HUES48 (cell line): Measurements from ENCODE around the gene RPS6KC1.

Experiments used
- H3K27ac ChIP-seq: one replicate; pipeline ENCODE4 v1.7.0; 2013; ENCODE audit warnings: low read depth, low read length, inconsistent platforms
- H3K27me3 ChIP-seq: 2 replicates; pipeline ENCODE4 v1.6.1; 2013; ENCODE audit warnings: mild to moderate bottlenecking, low read length; ENCODE audit not compliant: control insufficient read depth, insufficient read depth
- H3K36me3 ChIP-seq: 2 replicates; pipeline ENCODE4 v1.6.1; 2013; ENCODE audit warnings: low read length; ENCODE audit not compliant: control insufficient read depth, insufficient read depth
- H3K4me1 ChIP-seq: 2 replicates; pipeline ENCODE4 v1.6.1; 2013; ENCODE audit warnings: mild to moderate bottlenecking, low read length; ENCODE audit not compliant: control insufficient read depth, insufficient read depth
- H3K4me3 ChIP-seq: 2 replicates; pipeline ENCODE4 v1.5.1; 2013; ENCODE audit warnings: mild to moderate bottlenecking, low read depth, low read length
- H3K9ac ChIP-seq: 2 replicates; pipeline ENCODE4 v1.6.1; 2013; ENCODE audit warnings: mild to moderate bottlenecking, low read depth, low read length, moderate library complexity
- H3K9me3 ChIP-seq: 2 replicates; pipeline ENCODE4 v1.6.1; 2013; ENCODE audit warnings: low read length; ENCODE audit not compliant: control insufficient read depth, insufficient read depth

RPS6KC1 gene

DNA sequence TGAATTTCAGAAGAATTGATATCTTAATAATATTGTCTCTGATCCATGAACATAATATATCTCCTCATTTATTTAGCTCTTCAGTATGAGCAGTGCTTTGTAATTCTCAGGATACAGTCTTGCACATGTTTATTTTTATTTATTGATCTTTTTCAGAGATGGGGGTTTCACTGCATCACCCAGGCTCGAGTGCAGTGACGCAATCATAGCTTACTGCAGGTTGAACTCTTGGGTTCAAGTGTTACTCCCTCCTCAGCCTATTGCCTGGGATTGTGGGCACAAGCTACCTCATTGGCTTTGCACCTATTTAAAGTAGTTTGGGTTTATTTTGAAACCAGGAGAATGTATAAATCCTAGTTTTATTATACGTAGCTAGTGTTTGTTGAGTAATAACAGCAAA is 4.7 kb downstream of the RPS6KC1 start:
- H3K27ac ChIP-seq, result no peak overlapping the region
- no peak overlapping the region for H3K4me3 ChIP-seq
- H3K4me1 ChIP-seq, result peaks cover 12% of the 10 kb centered on the region
- H3K9me3 ChIP-seq, result no peaks in the 10 kb centered on the region
- H3K36me3 ChIP-seq, result no peaks in the 10 kb centered on the region
- no peaks in the 10 kb centered on the region for H3K27me3 ChIP-seq
- H3K9ac ChIP-seq, result no peak overlapping the region

DNA sequence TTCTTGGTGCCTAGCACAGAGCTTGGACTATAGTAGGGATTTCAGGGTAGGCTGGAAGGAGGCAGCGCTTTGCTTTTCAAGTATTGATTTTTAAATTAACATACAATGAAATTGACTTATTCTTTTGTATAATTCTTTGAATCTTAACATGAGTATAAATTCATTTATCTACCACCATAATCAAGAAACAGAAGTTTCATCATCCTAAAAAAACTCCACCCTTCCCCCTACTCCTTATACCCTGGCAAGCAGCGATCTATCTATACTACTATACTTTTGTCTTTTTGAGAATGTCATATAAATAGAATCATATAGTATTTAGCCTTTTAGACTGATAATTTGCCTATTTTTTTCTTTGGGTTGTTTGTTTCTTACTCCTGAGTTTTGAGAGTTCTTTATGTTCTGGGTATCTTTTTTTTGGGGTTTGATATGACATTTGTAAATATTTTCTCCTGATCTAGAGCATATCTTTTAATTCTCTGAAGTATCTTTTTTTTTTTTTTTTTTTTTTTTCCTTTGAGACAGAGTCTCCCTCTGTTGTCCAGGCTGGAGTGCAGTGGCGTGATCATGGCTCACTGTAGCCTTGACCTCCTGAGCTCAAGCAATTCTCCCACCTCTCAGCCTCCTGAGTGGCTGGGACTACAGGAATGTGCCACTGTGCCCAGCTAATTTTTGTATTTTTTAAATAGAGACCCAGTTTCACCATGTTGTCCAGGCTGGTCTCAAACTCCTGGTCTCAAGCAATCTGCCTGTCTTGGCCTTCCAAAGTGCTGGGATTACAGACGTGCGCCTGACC is 6.4 kb downstream of the RPS6KC1 start:
- Histone ChIP-seq H3K4me1 (peaks cover 7% of the 10 kb centered on the region), H3K4me3 (no peak overlapping the region), H3K36me3 (no peaks in the 10 kb centered on the region), H3K27ac (no peak overlapping the region), H3K27me3 (no peaks in the 10 kb centered on the region), H3K9me3 (no peaks in the 10 kb centered on the region), H3K9ac (no peak overlapping the region)

DNA sequence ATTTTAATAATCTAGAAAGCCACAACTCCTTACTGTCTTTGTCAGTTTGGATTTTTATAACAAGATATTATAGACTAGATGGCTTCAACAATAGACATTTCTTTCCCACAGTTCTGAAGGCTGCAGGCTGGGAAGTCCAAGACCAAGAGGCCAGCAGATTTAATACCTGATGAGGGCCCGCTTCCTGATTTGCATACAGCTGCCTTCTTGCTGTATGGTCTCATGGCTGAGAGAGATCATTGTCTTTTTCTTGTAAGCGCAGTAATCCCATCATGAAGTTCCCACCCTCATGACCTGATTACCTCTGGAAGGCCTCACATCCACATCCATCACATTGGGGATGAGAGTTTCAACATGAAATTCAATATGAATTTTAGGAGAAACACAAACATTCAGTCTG is 9.8 kb downstream of the RPS6KC1 start:
- H3K9ac ChIP-seq, result no peak overlapping the region
- H3K27ac ChIP-seq, result no peak overlapping the region
- H3K4me1 ChIP-seq, result peaks cover 15% of the 10 kb centered on the region

DNA sequence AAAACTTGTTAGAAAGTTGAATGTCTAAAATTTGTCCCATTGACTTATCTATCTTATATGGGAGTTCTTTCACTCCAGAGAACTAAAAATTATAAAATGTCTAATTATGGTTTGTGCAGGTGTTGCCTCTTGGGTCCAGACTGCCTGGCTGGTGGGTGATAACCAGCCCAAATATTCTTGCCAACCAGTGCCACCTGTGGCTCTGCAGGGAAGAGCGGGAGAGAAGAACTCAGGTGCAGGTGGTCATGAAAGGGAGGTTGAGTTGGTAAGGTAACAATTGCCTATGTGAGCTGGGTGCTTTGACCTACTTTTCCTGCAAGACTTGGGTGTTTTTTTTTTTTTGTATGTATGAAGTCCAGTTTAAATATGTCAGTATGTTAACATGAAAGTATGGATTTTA is 10.2 kb downstream of the RPS6KC1 start:
- no peaks in the 10 kb centered on the region for H3K9me3 ChIP-seq
- H3K27me3 ChIP-seq, result no peaks in the 10 kb centered on the region
- H3K36me3 ChIP-seq, result no peaks in the 10 kb centered on the region
- H3K9ac ChIP-seq, result no peak overlapping the region
- peaks cover 16% of the 10 kb centered on the region for H3K4me1 ChIP-seq
- no peak overlapping the region for H3K27ac ChIP-seq
- H3K4me3 ChIP-seq, result no peak overlapping the region

More for the DNA sequence above, 9.8 kb downstream of the RPS6KC1 start:
- Histone ChIP-seq H3K4me3 (no peak overlapping the region), H3K36me3 (no peaks in the 10 kb centered on the region), H3K9me3 (no peaks in the 10 kb centered on the region), H3K27me3 (no peaks in the 10 kb centered on the region)

DNA sequence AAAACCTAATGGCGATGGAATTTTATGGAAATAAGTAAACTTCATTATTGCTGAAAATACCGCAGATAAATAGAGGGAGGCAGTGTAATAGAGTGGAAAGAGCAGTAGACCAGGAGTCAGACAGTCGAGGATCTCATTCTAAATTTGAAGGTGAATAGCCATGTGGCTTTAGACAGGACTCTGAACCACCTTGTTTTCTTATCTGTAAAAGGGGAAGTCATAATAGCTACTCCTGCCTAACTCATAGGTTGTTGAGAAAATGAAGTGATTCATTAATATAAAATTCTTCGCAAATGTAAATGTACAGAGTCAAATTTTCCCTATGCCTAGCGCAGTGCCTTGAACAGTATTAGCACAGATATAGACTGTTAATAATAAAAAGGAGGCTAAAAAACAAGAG is 14.8 kb downstream of the RPS6KC1 start:
- Histone ChIP-seq H3K36me3 (no peaks in the 10 kb centered on the region), H3K27me3 (no peaks in the 10 kb centered on the region), H3K4me1 (peaks cover 19% of the 10 kb centered on the region), H3K27ac (peak overlapping the region; percentile 45), H3K9me3 (no peaks in the 10 kb centered on the region), H3K9ac (no peak overlapping the region), H3K4me3 (no peak overlapping the region)

DNA sequence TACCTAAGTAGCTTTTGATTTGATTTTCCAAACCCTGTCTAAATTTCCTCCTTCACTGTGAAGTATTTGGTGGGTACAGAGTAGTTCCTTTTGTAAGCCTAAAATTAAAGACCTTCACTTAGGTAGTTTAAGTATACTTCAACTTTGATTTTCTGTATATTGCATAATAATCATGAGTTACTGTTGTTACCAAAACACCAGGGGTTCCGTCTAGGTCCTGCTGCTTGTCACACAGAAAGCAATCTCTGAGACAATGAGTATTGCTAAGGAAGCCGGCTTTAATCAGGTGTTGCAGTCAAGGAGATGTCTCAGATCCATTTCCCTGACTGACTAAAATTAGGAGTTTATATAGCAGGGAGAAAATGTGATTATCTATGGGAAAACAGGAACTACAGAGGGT is 15.3 kb downstream of the RPS6KC1 start:
- H3K4me1 ChIP-seq, result peaks cover 19% of the 10 kb centered on the region
- no peak overlapping the region for H3K4me3 ChIP-seq
- no peaks in the 10 kb centered on the region for H3K9me3 ChIP-seq
- no peaks in the 10 kb centered on the region for H3K27me3 ChIP-seq
- no peaks in the 10 kb centered on the region for H3K36me3 ChIP-seq
- peak overlapping the region; percentile 45 for H3K27ac ChIP-seq
- no peak overlapping the region for H3K9ac ChIP-seq

DNA sequence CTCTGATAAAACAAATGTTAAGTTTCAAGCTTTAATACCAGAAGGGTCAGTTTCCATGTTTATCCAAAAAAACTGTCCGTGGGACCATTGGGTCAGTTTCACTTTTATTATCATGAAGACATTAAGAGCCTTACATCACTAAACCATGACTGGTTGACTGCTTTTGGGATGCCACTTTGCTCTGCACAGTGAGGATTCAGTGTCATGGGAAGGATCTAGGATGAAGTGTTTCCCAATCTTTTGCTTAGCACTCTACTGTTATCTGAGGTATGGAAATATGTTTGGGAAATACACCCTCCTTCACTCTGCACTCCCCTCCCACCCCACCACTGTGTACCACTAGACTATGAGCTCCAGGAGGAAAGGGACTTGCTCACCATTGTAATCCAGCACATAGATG is 16.3 kb downstream of the RPS6KC1 start:
- Histone ChIP-seq H3K36me3 (no peaks in the 10 kb centered on the region), H3K9me3 (no peaks in the 10 kb centered on the region), H3K4me3 (no peak overlapping the region), H3K27ac (peak overlapping the region; percentile 45), H3K9ac (no peak overlapping the region), H3K4me1 (peaks cover 19% of the 10 kb centered on the region), H3K27me3 (no peaks in the 10 kb centered on the region)

DNA sequence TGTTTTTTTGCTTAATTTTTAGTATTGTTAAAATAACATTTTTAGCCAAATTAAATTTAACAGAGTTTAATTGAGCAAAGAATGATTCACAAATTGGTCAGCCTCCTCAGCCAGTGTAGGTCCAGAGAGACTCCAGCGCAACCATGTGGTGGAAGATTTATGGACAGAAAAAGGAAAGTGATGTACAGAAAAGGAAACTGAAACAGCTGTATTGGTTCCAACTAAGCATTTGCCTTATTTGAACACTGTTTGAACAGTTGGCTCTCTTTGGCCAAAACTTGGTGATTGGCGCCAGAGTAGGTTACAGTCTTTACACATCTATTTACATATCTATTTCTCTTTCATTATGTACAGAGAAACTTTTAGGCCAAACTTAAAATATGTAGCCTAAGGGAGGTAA is 19.4 kb downstream of the RPS6KC1 start:
- Histone ChIP-seq H3K4me3 (no peak overlapping the region), H3K9ac (no peak overlapping the region), H3K27me3 (no peaks in the 10 kb centered on the region), H3K27ac (no peak overlapping the region), H3K9me3 (no peaks in the 10 kb centered on the region), H3K36me3 (no peaks in the 10 kb centered on the region), H3K4me1 (peaks cover 14% of the 10 kb centered on the region)

DNA sequence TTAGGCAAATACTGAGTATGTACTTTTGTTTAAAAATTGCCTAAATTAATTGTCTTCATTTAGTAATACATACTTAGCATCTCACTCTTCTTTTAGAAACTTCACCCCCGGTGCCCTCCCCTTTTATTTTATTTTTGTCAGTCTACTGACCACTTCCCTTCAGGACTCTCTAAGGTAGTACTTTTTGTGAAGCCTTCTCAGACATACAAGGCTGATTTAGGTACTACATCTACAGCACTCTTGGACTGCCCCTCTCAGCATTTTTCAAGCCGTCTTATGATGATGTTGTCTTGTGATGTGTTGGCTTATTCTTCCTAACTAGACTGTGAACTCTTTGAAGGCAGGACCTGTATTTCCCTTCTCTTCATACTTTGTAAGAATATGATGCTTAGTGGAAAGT is 24.7 kb downstream of the RPS6KC1 start:
- no peaks in the 10 kb centered on the region for H3K27me3 ChIP-seq
- no peak overlapping the region for H3K27ac ChIP-seq
- H3K36me3 ChIP-seq, result 0 out of 2 replicates have a peak, but pooled peaks cover 1% of the 10 kb centered on the region
- no peak overlapping the region for H3K4me3 ChIP-seq
- H3K9me3 ChIP-seq, result no peaks in the 10 kb centered on the region
- H3K4me1 ChIP-seq, result no peaks in the 10 kb centered on the region
- H3K9ac ChIP-seq, result no peak overlapping the region

DNA sequence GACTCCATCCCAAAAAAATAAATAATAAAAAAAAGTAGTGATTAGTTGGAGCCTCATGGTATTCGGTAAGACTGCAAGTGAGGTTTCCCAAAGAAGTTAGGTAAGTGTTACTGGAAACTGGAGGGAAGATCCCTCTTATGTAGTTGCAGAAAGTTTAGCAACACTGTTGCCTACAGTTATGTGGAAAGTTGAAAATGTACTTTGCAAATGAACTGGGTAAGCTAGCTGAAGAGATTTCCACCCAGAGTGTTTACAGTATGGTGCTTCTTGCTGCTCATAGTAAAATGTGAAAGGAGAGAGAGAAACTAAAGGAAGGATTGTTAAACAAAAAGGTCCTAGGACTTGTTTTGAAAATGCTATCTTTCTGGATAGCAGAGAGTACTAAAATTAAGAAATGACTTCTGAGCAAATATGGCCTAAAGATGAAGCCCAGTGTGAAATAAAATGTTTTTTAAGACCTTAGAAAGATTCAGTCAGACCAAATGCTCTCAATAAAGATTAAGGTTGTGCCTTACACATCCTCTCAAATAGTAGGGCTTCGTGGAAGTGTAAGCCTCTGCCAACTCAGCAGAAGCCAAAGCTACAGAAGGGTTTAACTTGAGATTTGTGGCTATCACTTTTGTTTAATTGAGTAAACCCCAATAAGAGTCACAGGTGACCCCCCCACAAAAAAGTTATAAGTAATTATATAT is 31.5 kb downstream of the RPS6KC1 start:
- Histone ChIP-seq H3K9ac (no peak overlapping the region), H3K27me3 (no peaks in the 10 kb centered on the region), H3K36me3 (peaks cover 13% of the 10 kb centered on the region; the same call in 1 of the 2 replicates), H3K27ac (no peak overlapping the region), H3K9me3 (no peaks in the 10 kb centered on the region), H3K4me3 (no peak overlapping the region), H3K4me1 (no peaks in the 10 kb centered on the region)

DNA sequence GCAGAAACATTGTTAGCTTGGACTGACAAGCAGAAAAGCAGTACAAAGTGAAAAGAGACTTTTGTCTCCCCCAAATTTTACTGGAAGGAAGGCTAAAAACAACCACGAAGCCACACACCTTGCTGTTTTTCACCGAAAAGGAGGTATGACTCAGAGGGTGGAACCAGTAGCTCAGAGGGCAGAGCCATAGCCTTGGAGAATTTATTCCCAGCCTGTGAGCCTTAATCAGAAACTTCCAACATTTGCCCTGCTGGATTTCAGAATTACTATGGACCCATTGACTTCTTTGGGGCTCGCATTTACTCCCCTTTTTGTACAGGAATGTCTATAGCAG is 32.0 kb downstream of the RPS6KC1 start:
- H3K9me3 ChIP-seq, result no peaks in the 10 kb centered on the region
- no peaks in the 10 kb centered on the region for H3K27me3 ChIP-seq
- H3K4me1 ChIP-seq, result no peaks in the 10 kb centered on the region
- H3K36me3 ChIP-seq, result peaks cover 13% of the 10 kb centered on the region; the same call in 1 of the 2 replicates
- no peak overlapping the region for H3K9ac ChIP-seq
- H3K27ac ChIP-seq, result no peak overlapping the region
- no peak overlapping the region for H3K4me3 ChIP-seq
